GM10266 (cell line): Measurements from ENCODE around the gene CYB5R3.
"Not testable (repeated sequence)": the region's sequence is repeated elsewhere in the genome, so short reads cannot be mapped to it uniquely, and the experiment has no call there.

Experiments
- DNase-seq: peaks from one replicate; pipeline ENCODE4 v3.0.0; 2012; ENCODE audit errors: extremely low spot score
- CTCF ChIP-seq: IDR thresholded peaks from 2 replicates; pipeline ENCODE4 v1.5.1; 2012; ENCODE audit warnings: mild to moderate bottlenecking, low read depth; ENCODE audit not compliant: control insufficient read depth, insufficient read depth; ENCODE audit errors: missing control alignments

The CYB5R3 gene

GRCh38 chr22:42619261-42620063, 29.7 kb downstream of the CYB5R3 start:
- TF ChIP-seq CTCF = no peak
- DNase-seq = no peak

- TF ChIP-seq CTCF = no peak
- DNase-seq = no peak
These were observed 31.8 kb downstream of the CYB5R3 start for GRCh38 chr22:42617155-42617983.

- DNase-seq = not testable (repeated sequence)
These were observed 33.4 kb downstream of the CYB5R3 start for GRCh38 chr22:42615860-42616175.

- DNase-seq = peak; percentile 93
- no peak for TF ChIP-seq CTCF
These were observed 33.9 kb downstream of the CYB5R3 start for GRCh38 chr22:42615092-42615859.

- peak; percentile 99 for DNase-seq
- TF ChIP-seq CTCF = peak; percentile 33
These were observed 34.7 kb downstream of the CYB5R3 start, which contains the start of gene POLDIP3 for GRCh38 chr22:42614312-42615091. POLDIP3 (minus strand) TSS chr22:42614883; CDS start chr22:42614857, 26 bp downstream.

GRCh38 chr22:42613872-42614301, 35.3 kb downstream of the CYB5R3 start:
- no peak for TF ChIP-seq CTCF
- no peak for DNase-seq

- TF ChIP-seq CTCF = no peak
- no peak for DNase-seq
These were observed 36.9 kb downstream of the CYB5R3 start for GRCh38 chr22:42612336-42612735.
